ENCODE measurements around the gene HTT. TPM values are rescaled to one million over a fixed set of nuclear protein-coding genes. Genes with fewer than 3 reads are reported as not detected.

The HTT gene
- total and polyA plus RNA-seq, 9 of the 15 experiments (the other 6 are each of a cell fraction or from before 2014, with no cell fraction given) = 0.66 to 31.6 (median 14.7) TPM

GRCh38 chr4:3263053-3263875 lies 188.8 kb downstream of the HTT start:
- Histone ChIP-seq H2AFZ (ENCODE audit: low read depth, low read length) (0 out of 2 replicates have a peak overlapping the region, but pooled peaks have one; percentile 33), H3K9ac (ENCODE audit: insufficient read depth in 1 of 2, low read depth in 2 of 2, low read length in 2 of 2) (0 out of 4 replicates have a peak overlapping the region, but pooled peaks of 1 of the 2 experiments have one; percentile 9), H3K27ac (ENCODE audit: extremely low read depth, low read depth, low read length) (no peak overlapping the region), H3K4me2 (ENCODE audit: insufficient read depth, low read length) (peak overlapping the region; percentile 7; the same call in 1 of the 2 replicates), H3K36me3 (ENCODE audit: control insufficient read depth, insufficient read depth, low read length) (no peaks in the 10 kb centered on the region), H3K27me3 (ENCODE audit: control insufficient read depth in 2 of 2, insufficient read depth in 2 of 2, low read length in 2 of 2) (peaks cover 47 to 81% of the 10 kb centered on the region in 2 experiments), H3K9me3 (replicated peaks; ENCODE audit: control insufficient read depth, insufficient read depth, low read depth, low read length) (no peaks in the 10 kb centered on the region), H3K79me2 (ENCODE audit: control insufficient read depth, insufficient read depth, low read length) (no peaks in the 10 kb centered on the region), H3K4me1 (replicated peaks in 1 of 2; ENCODE audit: control insufficient read depth in 2 of 2, insufficient read depth in 2 of 2, low read length in 2 of 2) (peaks cover 0 to 9% of the 10 kb centered on the region in 2 experiments; a peak in 2 of 5 replicates), H4K20me1 (replicated peaks; ENCODE audit: control insufficient read depth, insufficient read depth, low read length) (peaks cover 5% of the 10 kb centered on the region; the same call in 1 of the 2 replicates), H3K9me1 (ENCODE audit: control insufficient read depth, insufficient read depth, low read length) (no peaks in the 10 kb centered on the region), H3K4me3 (no peak overlapping the region)
- WGBS (ENCODE audit: insufficient coverage, low coverage, missing lambda C conversion rate) = 7% methylated on average over 28 of the region's 28 CpGs
- intact Hi-C loops (cut with micrococcal nuclease) (no loop called here), in situ Hi-C loops (cut with MboI) (no loop called here)
- DNase-seq (ENCODE audit: extremely low read depth in 1 of 4, low spot score in 3 of 4) = no peak
- FAIRE-seq = peak; percentile 35
- BruUV-seq (replicated peaks) = no TSS peak
- ChIA-PET POLR2A (interaction anchor here (1.5 kb wide), 1 partner anchor 13 kb away, joined by 4 read pairs; no protein-coding TSS in a partner anchor), CTCF (ENCODE audit: low intra/inter-chr PET ratio) (no interaction called here)
- ATAC-seq = no peak
- no peak for TF ChIP-seq CREM (IDR thresholded peaks at IDR 0.05; ENCODE audit: low read depth)
- TF ChIP-seq ZNF217 (CRISPR knock-in tag; IDR thresholded peaks at IDR 0.05) = no peak
- TF ChIP-seq HMG20A (CRISPR knock-in tag; conservative IDR thresholded peaks at IDR 0.05) = no peak
- no peak for TF ChIP-seq ARID4B (CRISPR knock-in tag; IDR thresholded peaks at IDR 0.05)
- no peak for TF ChIP-seq POLR3A (IDR thresholded peaks at IDR 0.05; ENCODE audit: borderline replicate concordance, extremely low read depth, insufficient read depth, insufficient read length)
- peak; percentile 24 for TF ChIP-seq ZFP36 (IDR thresholded peaks at IDR 0.05; ENCODE audit: low read depth, low read length, partially characterized antibody)
- TF ChIP-seq CBX8 (IDR thresholded peaks at IDR 0.05; ENCODE audit: borderline replicate concordance, extremely low read depth, low read depth, low read length, poor library complexity, severe bottlenecking) = peak; percentile 91
- no peak for TF ChIP-seq RB1 (IDR thresholded peaks at IDR 0.05; ENCODE audit: low read depth)
- TF ChIP-seq THAP12 (CRISPR knock-in tag; IDR thresholded peaks at IDR 0.05) = no peak
- no peak for TF ChIP-seq HCFC1 (IDR thresholded peaks at IDR 0.05; ENCODE audit: low read depth, low read length)
- no peak for TF ChIP-seq CEBPG (CRISPR knock-in tag; IDR thresholded peaks at IDR 0.05)
- TF ChIP-seq CEBPG (tag; conservative IDR thresholded peaks at IDR 0.05 in 1 of 2, IDR thresholded peaks at IDR 0.05 in 1 of 2) = no peak
- TF ChIP-seq BMI1 (IDR thresholded peaks at IDR 0.05; ENCODE audit: low read length) = peak; percentile 33; the same call in 1 of the 2 replicates
- no peak for TF ChIP-seq TCF3 (CRISPR knock-in tag; IDR thresholded peaks at IDR 0.05)
